HG03378 (cell line): ENCODE results near the gene CCDC60.

ENCODE experiments used
- ATAC-seq: cut with Tn5 transposase; IDR thresholded peaks from one replicate; pipeline ENCODE4 v1.9.1; 2021; ENCODE audit warnings: mild to moderate bottlenecking, moderate library complexity; ENCODE audit not compliant: unreplicated experiment

CCDC60 gene, protein sequence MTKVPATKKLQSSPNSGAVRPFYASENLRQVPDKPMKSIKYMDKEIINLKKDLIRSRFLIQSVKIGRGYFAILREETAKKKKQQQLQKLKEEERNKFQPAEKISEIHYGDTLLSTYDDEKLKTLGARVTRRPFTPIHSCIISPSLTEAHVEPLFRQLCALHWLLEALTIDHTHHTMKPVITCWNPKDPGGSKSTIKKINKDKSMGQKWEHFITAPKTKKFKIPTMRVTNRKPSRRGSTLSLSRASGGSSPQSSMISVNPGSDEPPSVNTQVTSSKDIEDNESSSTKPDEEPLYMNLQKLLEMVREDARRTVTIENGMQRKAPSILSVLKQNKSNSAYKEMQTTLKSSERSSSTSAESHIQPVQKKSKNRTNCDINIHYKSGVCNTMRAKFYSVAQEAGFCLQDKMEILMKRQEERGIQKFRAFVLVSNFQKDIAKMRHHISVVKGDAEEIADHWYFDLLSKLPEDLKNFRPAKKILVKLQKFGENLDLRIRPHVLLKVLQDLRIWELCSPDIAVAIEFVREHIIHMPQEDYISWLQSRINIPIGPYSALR

DNA sequence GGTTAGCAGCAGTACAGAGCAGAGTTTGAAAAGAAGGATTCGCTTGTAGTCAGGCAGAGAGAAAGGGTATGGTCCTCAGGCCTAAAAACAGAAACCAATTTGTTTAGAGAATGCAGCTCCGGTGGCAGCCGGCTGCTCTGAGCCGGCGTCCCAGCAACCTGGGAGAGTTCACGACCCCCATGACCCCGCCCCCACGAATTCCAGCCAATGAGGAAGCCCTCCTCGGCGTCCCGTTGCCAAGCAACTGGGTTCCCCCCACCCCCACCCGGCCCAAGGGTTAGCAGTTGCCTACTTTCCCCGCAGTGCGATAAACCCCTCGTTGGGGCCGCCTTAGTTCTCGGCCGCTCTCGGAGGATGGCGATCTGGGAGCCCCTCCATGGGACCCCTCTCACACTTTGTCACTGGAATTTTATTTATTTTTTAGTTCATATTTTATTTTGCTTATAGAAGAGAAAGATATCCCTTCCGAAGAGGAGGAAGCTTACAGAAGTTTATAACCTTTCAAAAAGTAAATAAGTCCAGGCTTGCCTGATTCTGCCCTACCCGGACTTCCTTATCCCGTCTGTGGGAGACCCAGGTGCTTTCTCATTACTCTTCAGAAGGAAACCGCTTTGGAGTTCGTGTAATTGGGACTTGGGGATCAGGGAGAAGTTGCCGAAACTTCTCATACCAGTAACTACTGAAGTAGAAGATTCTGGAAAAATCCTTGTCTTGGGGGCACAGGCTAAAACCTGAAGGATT lies at the start of gene CCDC60:
CCDC60 (plus strand) TSS at position 300 of the 741 bp plus-strand sequence. CDS start 448 bp downstream, outside the sequence.
- no peak for ATAC-seq

DNA sequence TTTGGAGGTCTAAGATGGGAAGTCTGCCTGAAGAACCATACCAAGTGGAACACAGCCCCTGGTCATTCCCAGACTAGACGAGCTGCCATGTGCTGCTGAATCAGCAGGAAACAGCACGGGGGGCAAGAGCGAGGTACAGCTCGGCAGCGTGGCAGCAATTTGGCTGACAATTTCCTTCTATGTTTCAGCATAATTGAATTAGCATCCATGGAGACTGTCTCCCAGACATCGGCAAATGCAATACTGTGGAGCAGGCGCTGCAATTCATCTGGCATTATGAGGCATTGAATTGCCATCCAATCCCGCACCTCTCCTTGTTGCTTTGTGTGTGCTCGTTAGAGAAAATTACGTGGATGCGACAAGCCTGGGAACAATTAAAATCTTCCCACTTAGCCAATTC lies 46.0 kb upstream of the CCDC60 start:
- ATAC-seq = no peak

DNA sequence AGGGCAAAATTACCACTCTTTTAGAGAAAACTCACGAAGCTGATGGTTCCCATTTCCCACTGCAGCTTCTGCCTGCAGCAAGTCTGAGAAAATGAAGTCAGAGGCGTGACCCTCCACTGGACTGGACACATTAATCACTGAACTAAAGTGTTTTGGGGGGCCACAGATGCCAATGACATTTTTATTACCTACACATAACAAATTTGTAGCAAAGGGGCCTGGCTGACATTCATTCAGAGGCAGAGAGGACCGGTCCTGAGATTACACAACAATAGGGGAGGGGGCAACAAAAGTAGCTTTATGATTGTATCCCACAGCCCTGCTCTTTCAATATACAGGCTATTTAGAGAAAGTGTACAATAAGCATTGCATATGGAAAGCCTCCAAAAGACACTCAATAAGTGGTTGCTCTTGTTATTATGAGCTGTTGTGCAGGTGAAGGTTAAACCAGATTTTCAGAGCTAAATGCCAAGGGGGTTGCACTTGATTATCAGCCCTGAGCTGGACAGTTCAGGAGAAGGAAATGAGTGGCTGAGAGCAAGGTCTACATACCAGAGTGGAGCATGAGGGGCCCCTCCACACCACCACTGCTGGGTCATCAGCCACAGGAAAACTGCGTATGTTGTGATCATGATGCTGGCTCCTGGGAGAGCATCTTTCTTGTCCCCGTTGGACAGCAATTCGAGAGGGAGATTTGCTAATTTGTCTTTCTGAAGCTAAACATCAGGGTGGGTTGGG lies 41.5 kb upstream of the CCDC60 start:
- ATAC-seq = no peak

DNA sequence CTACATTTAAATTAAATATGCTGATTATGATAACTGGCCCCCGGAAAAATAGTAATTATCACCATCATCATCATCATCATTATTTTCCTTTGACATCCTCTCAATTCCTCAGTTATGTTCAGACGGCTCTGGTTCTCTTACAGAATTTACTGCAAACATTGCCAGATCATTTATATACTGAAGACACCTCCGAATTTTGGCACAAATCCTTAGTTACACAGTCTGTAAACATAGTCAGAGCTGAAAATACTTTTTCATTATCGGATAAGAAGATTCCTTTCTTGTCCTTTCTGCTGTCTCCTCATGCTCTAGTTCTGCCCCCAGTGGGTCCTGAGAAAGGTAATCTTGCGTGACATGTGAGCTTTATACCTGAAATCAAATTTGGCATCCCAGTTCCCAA lies 40.3 kb upstream of the CCDC60 start:
- ATAC-seq = no peak

DNA sequence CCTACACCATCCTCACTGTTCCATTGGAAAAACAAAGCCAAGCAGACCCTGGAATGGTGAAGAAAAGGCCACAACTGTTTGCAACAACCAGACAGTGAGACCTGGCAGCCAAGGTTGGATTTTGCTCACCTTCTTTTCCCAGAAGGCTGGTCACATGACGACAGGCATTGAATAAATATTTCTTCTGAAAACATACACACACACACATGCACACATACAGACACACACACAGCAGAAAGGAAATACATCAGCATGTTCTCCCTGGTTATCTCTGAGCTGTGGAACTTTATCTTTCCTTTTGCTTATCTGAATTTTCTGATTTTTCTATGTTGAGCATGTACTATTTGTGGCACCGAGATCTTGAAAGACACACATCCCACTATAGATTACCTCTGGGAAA lies 38.0 kb upstream of the CCDC60 start:
- ATAC-seq = no peak

DNA sequence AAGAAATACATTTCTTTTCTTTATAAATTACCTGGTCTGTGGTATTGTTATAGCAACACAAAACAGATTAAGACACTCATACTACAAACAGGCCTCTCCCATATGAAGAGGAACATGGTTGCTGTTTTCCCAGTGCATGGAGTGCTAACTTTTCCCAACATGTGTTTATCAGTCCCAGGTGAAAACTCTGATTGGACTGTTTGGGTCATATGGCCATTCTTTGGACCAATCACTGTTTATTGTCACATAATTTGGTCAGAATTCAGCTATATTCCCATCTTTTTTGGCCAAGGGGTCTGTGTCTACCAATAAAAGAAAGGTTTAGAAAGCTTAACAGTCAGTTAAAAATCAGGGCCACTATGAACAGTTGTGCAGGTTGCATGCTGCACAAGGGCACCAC lies 35.4 kb upstream of the CCDC60 start:
- ATAC-seq = no peak

DNA sequence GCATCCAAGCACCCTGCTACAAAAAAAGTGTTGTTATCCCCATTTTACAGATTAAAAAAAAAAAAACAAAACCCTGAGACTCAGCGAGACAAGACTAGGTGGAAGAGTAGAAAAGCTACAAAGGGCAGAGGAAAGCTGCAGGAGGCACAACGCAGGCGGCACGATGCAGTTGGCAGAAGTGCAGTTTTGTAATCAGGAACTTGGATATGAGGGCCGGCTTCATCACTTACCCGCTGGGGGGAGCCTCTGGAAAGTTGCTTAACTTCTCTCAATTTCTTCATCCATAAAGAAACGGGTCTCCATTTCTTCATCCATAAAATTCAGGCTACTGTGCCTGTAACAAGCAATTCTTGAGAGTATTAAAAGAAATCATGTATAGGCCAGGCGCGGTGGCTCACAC lies 33.1 kb upstream of the CCDC60 start:
- ATAC-seq = no peak

DNA sequence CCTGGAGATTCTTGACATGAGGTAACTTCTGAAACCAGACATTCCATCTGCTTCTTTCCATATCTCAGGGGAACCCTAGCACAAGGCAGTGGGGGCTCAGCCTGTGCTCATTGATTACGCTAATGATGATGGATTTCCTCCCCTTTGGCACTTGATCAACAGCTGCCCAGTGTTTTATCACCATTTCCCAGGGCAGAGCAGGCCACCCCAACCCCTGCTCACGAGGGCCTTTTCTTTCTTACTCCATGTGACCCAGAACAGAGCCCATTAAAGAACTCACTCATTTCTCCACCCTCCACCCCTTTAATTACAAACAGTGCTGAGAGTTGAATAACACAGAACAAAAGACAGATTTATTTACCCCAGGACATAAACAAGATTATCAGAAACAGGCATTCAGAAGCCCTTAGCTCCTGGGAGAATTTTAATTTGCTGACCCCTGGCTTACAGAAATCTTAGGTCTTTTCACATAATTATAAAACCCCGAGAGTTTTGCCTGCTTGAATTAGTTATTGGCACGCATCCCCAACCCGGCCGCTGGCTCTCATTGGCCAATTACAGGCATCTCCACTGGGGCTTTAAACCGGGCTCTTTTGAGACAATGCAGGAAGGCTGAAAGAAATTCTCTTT lies 32.0 kb upstream of the CCDC60 start:
- no peak for ATAC-seq

DNA sequence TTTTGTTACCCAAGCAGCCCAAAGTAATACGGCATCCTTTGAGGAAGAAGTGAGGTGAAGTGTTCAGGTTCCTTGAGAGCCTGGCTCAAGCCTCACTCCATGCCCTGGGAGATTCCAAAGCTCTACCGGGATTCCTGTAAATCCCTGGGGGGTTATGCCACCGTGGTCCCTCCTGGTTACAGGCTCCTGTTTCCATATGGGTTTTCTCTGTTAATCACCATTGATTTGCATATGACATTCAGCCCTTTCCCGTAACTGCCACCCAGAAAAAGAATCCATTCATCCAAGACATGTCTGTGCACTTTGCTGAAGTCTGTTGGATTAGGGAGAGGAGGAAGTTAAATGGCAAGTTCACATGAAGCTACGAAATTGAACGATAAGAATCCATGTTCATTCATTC lies 27.9 kb upstream of the CCDC60 start:
- no peak for ATAC-seq

DNA sequence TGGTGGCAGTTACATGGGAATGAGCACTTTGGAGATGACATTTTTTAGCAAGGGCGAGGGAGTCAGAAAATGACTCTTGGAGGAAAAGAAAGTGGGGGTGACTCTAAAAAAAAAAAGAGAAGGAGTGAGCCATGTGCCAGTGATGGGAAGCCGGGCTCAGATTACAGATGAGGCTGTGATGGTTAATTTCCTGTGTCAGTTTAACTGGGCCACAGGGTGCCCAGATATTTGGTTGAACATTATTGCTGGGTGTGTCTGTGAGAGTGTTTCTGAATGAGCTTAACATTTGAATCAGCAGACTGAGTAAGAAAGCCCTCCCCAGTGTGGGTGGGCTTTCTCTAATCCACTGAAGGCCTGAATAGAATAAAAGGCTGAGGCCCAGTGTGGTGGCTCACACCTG lies 26.8 kb upstream of the CCDC60 start:
- no peak for ATAC-seq

DNA sequence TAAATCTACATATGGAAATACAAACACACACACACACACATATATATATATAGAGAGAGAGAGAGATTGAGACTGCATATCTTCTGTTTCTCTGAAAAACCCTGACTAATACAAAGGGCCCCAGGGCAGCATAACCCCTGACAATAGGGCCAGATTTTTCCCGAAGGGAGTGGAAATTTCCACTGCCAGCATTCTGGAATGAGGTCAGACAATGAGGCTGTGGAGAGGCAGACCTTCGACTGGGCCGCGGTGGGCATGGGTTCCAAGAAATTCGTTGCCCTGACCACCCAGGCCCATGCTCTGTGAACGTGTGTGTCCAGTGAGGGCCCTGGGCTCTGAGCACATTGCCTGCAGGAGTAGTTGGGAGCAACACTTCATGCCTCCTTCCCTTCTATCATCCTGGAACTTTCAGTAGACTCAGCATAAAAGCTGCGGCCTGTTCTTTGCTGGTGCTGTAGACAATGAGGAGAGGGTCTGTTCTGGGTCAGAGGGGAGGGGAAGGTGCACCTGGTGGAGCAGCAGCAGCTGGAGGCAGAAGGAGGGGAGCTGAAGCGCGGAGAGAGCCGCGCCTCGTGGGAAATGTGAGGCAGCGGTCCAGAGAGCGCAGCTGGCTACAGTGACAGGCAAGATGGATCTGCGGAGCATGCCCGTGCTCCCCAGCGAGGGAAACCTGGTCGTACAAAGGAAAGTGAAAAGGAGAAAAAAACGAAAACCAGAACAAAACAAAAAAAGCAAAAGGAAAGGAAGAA lies 25.6 kb upstream of the CCDC60 start:
- no peak for ATAC-seq

DNA sequence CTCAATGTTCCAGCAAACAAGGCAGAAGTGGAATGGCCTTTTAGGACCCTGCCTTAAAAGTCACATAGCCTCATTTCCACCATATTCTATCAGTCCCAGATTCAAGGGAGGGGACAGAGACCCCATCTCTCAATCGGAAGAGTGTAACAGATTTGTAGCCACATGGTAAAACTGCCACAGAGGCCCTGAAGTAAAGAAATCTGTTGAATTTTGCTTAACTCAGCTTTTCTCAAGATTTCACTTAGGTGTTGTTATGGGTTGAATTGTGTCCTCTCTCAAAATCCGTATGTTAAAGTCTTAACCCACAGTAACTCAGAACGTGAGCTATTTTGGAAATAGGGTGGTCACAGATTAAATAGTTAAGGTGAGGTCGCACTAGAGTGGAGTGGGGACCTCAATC lies 22.7 kb upstream of the CCDC60 start:
- no peak for ATAC-seq

DNA sequence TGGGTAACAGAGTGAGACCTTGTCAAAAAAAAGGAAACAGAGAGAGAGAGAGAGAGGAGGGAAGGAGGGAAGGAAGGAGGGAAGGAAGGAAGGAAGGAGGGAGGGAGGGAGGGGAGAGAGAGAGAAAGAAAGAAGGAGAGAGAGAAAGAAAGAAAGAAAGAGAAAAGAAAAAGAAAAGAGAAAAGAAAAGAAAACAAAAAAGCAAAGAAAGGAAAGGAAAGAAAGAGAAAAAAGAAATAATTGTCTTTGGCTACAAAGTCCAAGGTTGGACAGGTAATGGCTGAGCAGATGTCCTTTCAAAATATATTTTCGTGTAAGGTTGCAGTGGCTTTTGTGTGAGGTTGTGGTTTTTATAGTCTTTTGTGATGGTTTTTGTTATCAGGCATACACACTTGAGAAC lies 21.6 kb upstream of the CCDC60 start:
- no peak for ATAC-seq

DNA sequence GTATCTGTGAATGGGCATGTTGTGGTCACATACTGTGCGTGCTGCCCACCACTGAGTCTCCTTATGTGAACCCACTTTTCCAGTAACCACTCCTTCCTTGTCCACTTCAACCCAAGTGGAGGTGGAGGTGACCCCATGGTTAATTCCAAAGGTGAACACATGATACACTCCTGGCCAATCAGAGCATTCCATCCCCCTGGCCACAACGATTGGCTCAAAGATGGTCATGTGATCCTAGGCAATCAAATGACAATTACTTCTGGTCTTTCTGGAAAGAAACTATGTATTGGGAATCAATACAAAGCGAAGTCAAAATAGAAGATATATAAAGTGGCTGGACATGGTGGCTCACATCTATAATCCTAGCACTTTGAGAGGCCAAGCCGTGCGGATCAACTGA lies 20.2 kb upstream of the CCDC60 start:
- ATAC-seq = no peak

DNA sequence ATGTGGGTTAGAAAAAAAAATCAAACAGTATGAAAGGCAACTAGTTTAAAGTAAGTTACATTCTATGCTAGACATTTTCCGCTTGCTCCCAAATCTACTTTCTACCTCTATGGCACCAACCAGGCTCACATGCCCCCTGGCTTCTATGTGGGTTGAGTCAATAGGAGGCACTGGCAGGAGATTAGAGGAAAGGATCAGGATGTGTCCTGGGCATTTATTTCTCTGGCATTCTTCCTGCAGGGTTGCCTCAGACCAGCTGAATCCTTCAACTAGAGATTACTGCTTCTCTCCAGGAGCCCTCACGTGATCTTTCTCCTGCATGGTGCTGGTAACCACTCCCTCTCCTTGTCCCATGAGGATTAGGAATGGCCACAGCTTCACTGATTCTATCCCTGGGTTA lies 14.9 kb upstream of the CCDC60 start:
- no peak for ATAC-seq

DNA sequence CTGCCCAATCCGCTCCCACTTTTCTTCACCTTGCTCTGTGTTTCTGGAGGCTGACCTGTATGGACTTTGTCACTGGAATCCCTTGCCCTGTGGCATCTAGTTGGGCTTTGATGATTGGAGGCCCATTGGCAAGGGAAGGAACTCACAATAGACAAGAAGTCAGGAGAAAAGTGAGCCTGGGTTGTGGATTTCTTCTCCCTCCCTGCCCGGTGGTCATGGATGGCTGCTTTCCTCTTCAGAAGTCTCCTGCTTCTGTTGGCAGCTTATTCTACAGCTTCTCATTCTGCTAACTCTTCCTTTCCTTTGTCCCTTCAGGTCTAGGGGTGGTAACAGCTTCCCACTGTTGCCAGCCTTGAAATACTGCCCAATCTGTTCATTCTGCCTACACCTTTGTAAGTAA lies 13.9 kb upstream of the CCDC60 start:
- no peak for ATAC-seq

DNA sequence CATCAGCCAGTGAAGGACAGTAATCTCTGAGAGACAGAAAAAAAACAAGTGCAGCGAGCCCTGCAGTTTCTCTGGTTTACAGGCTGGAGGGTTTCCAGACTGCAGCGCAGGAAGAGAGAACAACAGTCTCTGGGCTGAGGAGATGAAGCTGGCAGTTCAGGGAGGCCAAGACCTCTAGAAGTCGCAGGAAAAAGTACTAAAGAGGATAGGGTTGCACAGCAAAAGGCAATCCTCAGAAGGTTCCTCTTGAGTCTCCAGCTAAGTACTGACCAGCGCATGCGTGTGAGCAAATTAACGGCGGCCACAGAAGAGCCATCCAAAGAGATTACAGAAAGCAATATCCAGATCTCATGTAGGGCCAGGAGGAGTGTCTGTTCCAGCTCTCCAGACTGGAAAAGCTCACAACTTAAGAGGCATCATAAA lies 12.2 kb upstream of the CCDC60 start:
- ATAC-seq = no peak

DNA sequence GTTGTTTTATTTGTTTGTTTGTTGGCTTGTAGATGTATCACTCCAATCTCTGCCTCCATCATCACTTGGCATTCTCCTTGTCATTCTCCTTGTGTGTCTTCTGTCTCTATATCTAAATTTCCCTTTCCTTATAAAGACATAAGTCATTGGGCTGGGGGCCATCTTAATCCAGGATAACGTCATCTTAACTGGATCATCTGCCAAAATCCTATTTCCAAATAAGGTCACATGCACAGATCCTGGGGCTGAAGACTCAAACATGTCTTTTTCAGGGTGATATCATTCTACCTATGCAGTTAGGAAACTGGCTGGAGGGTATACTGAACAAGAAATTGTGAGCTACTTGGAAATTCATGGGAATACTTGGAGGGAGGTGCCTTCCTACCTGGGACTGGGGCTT lies 8.7 kb upstream of the CCDC60 start:
- no peak for ATAC-seq

DNA sequence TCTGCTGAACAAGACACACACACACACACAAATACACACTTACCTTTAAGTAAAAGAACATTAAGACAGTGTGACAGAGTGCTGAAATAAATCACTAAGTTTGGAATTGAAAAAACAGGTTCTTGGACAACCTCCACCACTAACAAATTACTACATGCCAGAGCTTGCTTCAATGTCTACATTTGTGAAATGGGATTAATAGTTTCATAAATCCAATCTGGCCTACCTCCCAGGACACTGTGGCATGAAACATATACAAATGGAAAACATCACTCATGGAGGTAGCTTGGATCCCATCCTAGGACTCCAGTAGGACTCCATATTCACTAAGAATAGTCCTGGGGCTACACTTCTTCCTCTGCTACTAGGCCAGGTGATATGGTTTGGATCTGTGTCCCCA lies 8.2 kb upstream of the CCDC60 start:
- no peak for ATAC-seq

DNA sequence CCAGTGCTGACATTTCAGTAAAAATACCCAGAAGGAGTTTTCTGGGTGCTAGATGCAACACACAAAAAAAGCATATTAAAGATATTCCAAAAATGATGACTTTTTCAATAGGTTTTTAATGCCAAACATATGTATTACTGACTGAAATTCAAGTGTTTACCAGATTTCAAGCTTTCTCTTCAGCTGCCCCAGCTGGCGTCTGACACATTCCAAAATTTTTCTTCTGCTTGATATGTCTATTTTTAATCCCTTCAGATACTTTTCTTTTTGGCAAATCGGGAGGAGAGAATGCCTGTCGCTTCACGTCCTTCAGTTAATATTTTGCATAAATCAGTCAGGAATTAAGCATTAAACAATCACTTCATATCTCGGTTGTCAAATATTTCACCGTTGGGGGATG lies 7.1 kb upstream of the CCDC60 start:
- no peak for ATAC-seq
